ENCODE data around the gene PIK3R1.

PIK3R1 gene

DNA sequence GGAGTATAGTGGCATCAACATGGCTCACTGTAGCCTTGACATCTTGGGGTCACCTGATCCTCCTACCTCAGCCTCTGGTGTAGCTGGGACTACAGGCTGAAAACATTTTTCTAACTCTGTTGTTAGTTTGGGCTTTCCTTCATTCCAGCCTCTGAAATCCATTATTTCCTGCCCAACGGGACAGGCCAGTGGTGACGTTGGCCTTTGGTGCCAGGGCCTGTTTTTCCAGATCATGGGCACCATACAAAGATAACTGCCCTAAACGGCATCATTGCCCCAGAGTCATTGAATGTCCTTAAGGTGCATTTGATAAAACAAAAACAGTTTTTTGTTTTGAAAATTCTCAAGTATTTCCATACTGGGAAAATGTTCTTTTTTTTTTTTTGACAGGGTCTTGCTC, 32.1 kb downstream of the PIK3R1 start:
- Histone ChIP-seq H4K20me1 (ENCODE audit: insufficient read depth, low read length) (0 out of 2 replicates have a peak, but pooled peaks cover 3% of the 10 kb centered on the region), H3K4me1 (ENCODE audit: low read length) (no peaks in the 10 kb centered on the region; the same call in 1 of the 2 replicates), H3K27me3 (ENCODE audit: low read depth, low read length) (no peaks in the 10 kb centered on the region), H3K4me2 (ENCODE audit: low read length) (no peak overlapping the region), H3K79me2 (ENCODE audit: low read length) (no peaks in the 10 kb centered on the region; the same call in 1 of the 2 replicates), H3K36me3 (replicated peaks; ENCODE audit: low read depth, low read length) (no peaks in the 10 kb centered on the region), H3K9ac (ENCODE audit: low read length) (no peak overlapping the region), H3K4me3 (ENCODE audit: low read length) (no peak overlapping the region), H3K27ac (ENCODE audit: low read length) (no peak overlapping the region), H3K9me3 (ENCODE audit: insufficient read depth, low read length) (no peaks in the 10 kb centered on the region), H2AFZ (ENCODE audit: low read depth, low read length) (no peak overlapping the region)
- TF ChIP-seq CTCF (IDR thresholded peaks at IDR 0.05; ENCODE audit: low read depth, low read length) (no peak), EZH2phosphoT487 (IDR thresholded peaks at IDR 0.05; ENCODE audit: low read depth) (no peak)

GRCh38 chr5:68248896-68249295, 33.3 kb downstream of the PIK3R1 start:
- no peak for TF ChIP-seq CTCF (IDR thresholded peaks at IDR 0.05; ENCODE audit: low read depth, low read length)
- Histone ChIP-seq H4K20me1 (ENCODE audit: insufficient read depth, low read length) (0 out of 2 replicates have a peak, but pooled peaks cover 3% of the 10 kb centered on the region), H3K4me3 (ENCODE audit: low read length) (no peak overlapping the region), H2AFZ (ENCODE audit: low read depth, low read length) (no peak overlapping the region), H3K79me2 (ENCODE audit: low read length) (no peaks in the 10 kb centered on the region; the same call in 1 of the 2 replicates), H3K27me3 (ENCODE audit: low read depth, low read length) (no peaks in the 10 kb centered on the region), H3K27ac (ENCODE audit: low read length) (no peak overlapping the region), H3K36me3 (replicated peaks; ENCODE audit: low read depth, low read length) (no peaks in the 10 kb centered on the region), H3K4me1 (ENCODE audit: low read length) (no peaks in the 10 kb centered on the region), H3K4me2 (ENCODE audit: low read length) (no peak overlapping the region), H3K9ac (ENCODE audit: low read length) (no peak overlapping the region), H3K9me3 (ENCODE audit: insufficient read depth, low read length) (no peaks in the 10 kb centered on the region)

DNA sequence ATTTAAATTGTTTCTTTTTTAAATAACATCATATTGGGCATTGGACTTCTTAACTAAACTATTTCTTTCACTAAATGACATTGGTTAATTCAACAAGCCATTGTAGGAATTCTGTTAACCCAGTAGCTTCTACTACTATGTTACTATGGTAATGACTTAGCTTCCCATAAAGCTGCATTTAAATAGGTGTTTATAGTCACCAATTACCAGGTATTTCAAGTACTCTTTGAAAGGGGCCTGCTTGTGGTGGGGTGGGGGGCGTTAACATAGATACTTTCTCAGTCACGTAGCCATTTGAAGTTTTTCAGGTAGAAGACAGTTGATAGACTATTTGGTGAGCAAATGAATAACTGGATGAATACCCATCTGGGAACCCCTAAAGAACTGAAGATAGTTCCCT, 34.0 kb downstream of the PIK3R1 start:
- TF ChIP-seq CTCF (IDR thresholded peaks at IDR 0.05; ENCODE audit: low read depth, low read length) (no peak), EZH2phosphoT487 (IDR thresholded peaks at IDR 0.05; ENCODE audit: low read depth) (no peak)
- Histone ChIP-seq H3K4me2 (ENCODE audit: low read length) (no peak overlapping the region), H3K27me3 (ENCODE audit: low read depth, low read length) (no peaks in the 10 kb centered on the region), H3K9ac (ENCODE audit: low read length) (no peak overlapping the region), H3K4me1 (ENCODE audit: low read length) (no peaks in the 10 kb centered on the region), H3K36me3 (replicated peaks; ENCODE audit: low read depth, low read length) (no peaks in the 10 kb centered on the region), H4K20me1 (ENCODE audit: insufficient read depth, low read length) (0 out of 2 replicates have a peak, but pooled peaks cover 3% of the 10 kb centered on the region), H3K79me2 (ENCODE audit: low read length) (no peaks in the 10 kb centered on the region; the same call in 1 of the 2 replicates), H3K4me3 (ENCODE audit: low read length) (no peak overlapping the region), H3K27ac (ENCODE audit: low read length) (no peak overlapping the region), H3K9me3 (ENCODE audit: insufficient read depth, low read length) (no peaks in the 10 kb centered on the region), H2AFZ (ENCODE audit: low read depth, low read length) (no peak overlapping the region)

GRCh38 chr5:68250661-68251298, 35.2 kb downstream of the PIK3R1 start:
- no peaks in the 10 kb centered on the region for H3K4me1 ChIP-seq (ENCODE audit: low read length)
- no peak overlapping the region for H3K9ac ChIP-seq (ENCODE audit: low read length)
- peaks cover 6% of the 10 kb centered on the region; the same call in 1 of the 2 replicates for H4K20me1 ChIP-seq (ENCODE audit: insufficient read depth, low read length)

More at GRCh38 chr5:68250661-68251298, 35.2 kb downstream of the PIK3R1 start:
- TF ChIP-seq EZH2phosphoT487 (IDR thresholded peaks at IDR 0.05; ENCODE audit: low read depth), result no peak
- no peak for TF ChIP-seq CTCF (IDR thresholded peaks at IDR 0.05; ENCODE audit: low read depth, low read length)
- Histone ChIP-seq H3K27ac (ENCODE audit: low read length) (no peak overlapping the region), H3K36me3 (replicated peaks; ENCODE audit: low read depth, low read length) (no peaks in the 10 kb centered on the region), H3K4me3 (ENCODE audit: low read length) (no peak overlapping the region), H3K79me2 (ENCODE audit: low read length) (no peaks in the 10 kb centered on the region; the same call in 1 of the 2 replicates), H3K4me2 (ENCODE audit: low read length) (no peak overlapping the region), H3K9me3 (ENCODE audit: insufficient read depth, low read length) (no peaks in the 10 kb centered on the region), H2AFZ (ENCODE audit: low read depth, low read length) (no peak overlapping the region), H3K27me3 (ENCODE audit: low read depth, low read length) (no peaks in the 10 kb centered on the region)
